ENCODE results near the gene KLF7. TPM values are rescaled to one million over a fixed set of nuclear protein-coding genes. Genes with fewer than 3 reads are reported as not detected.
A peak's percentile ranks its signal among the peaks of the same experiment; 100 is the strongest.

Gene KLF7
- total RNA-seq, 1 experiment from 2014 or later, result 17.1 TPM

- Histone ChIP-seq H3K4me3 (ENCODE audit: low read depth in 2 of 2, low read length in 2 of 2) (no peak overlapping the region), H3K9me3 (ENCODE audit: control insufficient read depth, insufficient read depth, low read depth, low read length) (no peaks in the 10 kb centered on the region), H3K27ac (ENCODE audit: low read length) (0 out of 2 replicates have a peak overlapping the region, but pooled peaks have one; percentile 4), H3K36me3 (ENCODE audit: control insufficient read depth, insufficient read depth, low read length) (no peaks in the 10 kb centered on the region), H3K27me3 (ENCODE audit: control insufficient read depth, insufficient read depth, low read length) (no peaks in the 10 kb centered on the region), H3K4me1 (ENCODE audit: control insufficient read depth, insufficient read depth, low read length) (peaks cover 5% of the 10 kb centered on the region; the same call in 1 of the 2 replicates)
- in situ Hi-C loops (cut with HindIII; ENCODE audit: low pct_unique_long_range_greater_than_20kb, low sequenced_read_pairs), result no loop called here
- intact Hi-C loops (cut with micrococcal nuclease; ENCODE audit: unreplicated experiment), result no loop called here
- POLR2A ChIA-PET, result no interaction called here
- ATAC-seq (no peak), DNase-seq (ENCODE audit: low read depth, low spot score) (no peak)
- TF ChIP-seq CTCF (IDR thresholded peaks at IDR 0.05), result no peak
- no peak for TF ChIP-seq REST (IDR thresholded peaks at IDR 0.05; ENCODE audit: insufficient read depth in 1 of 2, low read depth in 2 of 2, low read length in 1 of 2)
- TF ChIP-seq POLR2AphosphoS5 (IDR thresholded peaks at IDR 0.05; ENCODE audit: low read depth, low read length), result no peak
- no peak for TF ChIP-seq SIN3A (IDR thresholded peaks at IDR 0.05; ENCODE audit: borderline replicate concordance, insufficient read depth, low read depth, low read length)
- TF ChIP-seq TCF7L2 (IDR thresholded peaks at IDR 0.05; ENCODE audit: low read depth, low read length), result no peak
- CTCF ChIA-PET, result no interaction called here
- no TSS peak for BruUV-seq (replicated peaks)
Measured at GRCh38 chr2:207143215-207144172, 22.3 kb downstream of the KLF7 start.

GRCh38 chr2:207142461-207142860, 23.3 kb downstream of the KLF7 start:
- H3K27ac ChIP-seq (ENCODE audit: low read length), result no peak overlapping the region
- in situ Hi-C loops (cut with HindIII; ENCODE audit: low pct_unique_long_range_greater_than_20kb, low sequenced_read_pairs) (no loop called here), intact Hi-C loops (cut with micrococcal nuclease; ENCODE audit: unreplicated experiment) (no loop called here)
- H3K9me3 ChIP-seq (ENCODE audit: control insufficient read depth, insufficient read depth, low read depth, low read length), result no peaks in the 10 kb centered on the region
- peak; percentile 58; the same call in 1 of the 2 replicates for ATAC-seq
- no peak for DNase-seq (ENCODE audit: low read depth, low spot score)
- H3K4me1 ChIP-seq (ENCODE audit: control insufficient read depth, insufficient read depth, low read length), result peaks cover 5% of the 10 kb centered on the region; the same call in 1 of the 2 replicates
- ChIA-PET CTCF (no interaction called here), POLR2A (no interaction called here)
- H3K36me3 ChIP-seq (ENCODE audit: control insufficient read depth, insufficient read depth, low read length), result no peaks in the 10 kb centered on the region
- no TSS peak for BruUV-seq (replicated peaks)
- H3K4me3 ChIP-seq (ENCODE audit: low read depth in 2 of 2, low read length in 2 of 2), result no peak overlapping the region
- TF ChIP-seq SIN3A (IDR thresholded peaks at IDR 0.05; ENCODE audit: borderline replicate concordance, insufficient read depth, low read depth, low read length) (no peak), POLR2AphosphoS5 (IDR thresholded peaks at IDR 0.05; ENCODE audit: low read depth, low read length) (no peak), REST (IDR thresholded peaks at IDR 0.05; ENCODE audit: insufficient read depth in 1 of 2, low read depth in 2 of 2, low read length in 1 of 2) (no peak), CTCF (IDR thresholded peaks at IDR 0.05) (peak; percentile 17), TCF7L2 (IDR thresholded peaks at IDR 0.05; ENCODE audit: low read depth, low read length) (no peak)
- no peaks in the 10 kb centered on the region for H3K27me3 ChIP-seq (ENCODE audit: control insufficient read depth, insufficient read depth, low read length)
